GM06990 (cell line): ENCODE measurements around the gene EDN1.

Source experiments
- DNase-seq: peaks from one replicate; pipeline ENCODE4 v3.0.0-alpha.2; 2011; ENCODE audit not compliant: insufficient read length; ENCODE audit errors: extremely low read depth
- H3K27me3 ChIP-seq: replicated peaks from 2 replicates; pipeline ENCODE4 v1.6.0; 2011; ENCODE audit warnings: low read length; ENCODE audit not compliant: control insufficient read depth, insufficient read depth
- H3K36me3 ChIP-seq: 2 replicates; pipeline ENCODE4 v1.5.1; 2011; ENCODE audit warnings: low read length; ENCODE audit not compliant: control insufficient read depth, insufficient read depth
- H3K4me3 ChIP-seq: replicated peaks from 2 replicates; pipeline ENCODE4 v1.5.1; 2011; ENCODE audit warnings: low read depth, mild to moderate bottlenecking, control low read depth, low read length
- CTCF ChIP-seq: IDR thresholded peaks from 2 replicates; pipeline ENCODE4 v1.5.1; 2011; ENCODE audit warnings: low read length, control low read depth, mild to moderate bottlenecking, inconsistent platforms; ENCODE audit not compliant: insufficient read depth, poor library complexity, severe bottlenecking

Gene EDN1

GRCh38 chr6:12336121-12336971 lies 46.2 kb downstream of the EDN1 start:
- no peaks in the 10 kb centered on the region; the same call in 1 of the 2 replicates for H3K27me3 ChIP-seq

GRCh38 chr6:12339022-12339421 lies 48.9 kb downstream of the EDN1 start:
- Histone ChIP-seq H3K4me3 (no peak overlapping the region), H3K27me3 (no peaks in the 10 kb centered on the region; the same call in 1 of the 2 replicates), H3K36me3 (no peaks in the 10 kb centered on the region)
- DNase-seq, result no peak
- no peak for TF ChIP-seq CTCF

More at GRCh38 chr6:12336121-12336971, 46.2 kb downstream of the EDN1 start:
- no peaks in the 10 kb centered on the region for H3K36me3 ChIP-seq
- no peak overlapping the region for H3K4me3 ChIP-seq
- no peak for DNase-seq
- no peak for TF ChIP-seq CTCF

GRCh38 chr6:12339808-12340487 lies 49.8 kb downstream of the EDN1 start:
- TF ChIP-seq CTCF, result no peak
- DNase-seq, result no peak

GRCh38 chr6:12340488-12340818 lies 50.3 kb downstream of the EDN1 start:
- no peaks in the 10 kb centered on the region for H3K36me3 ChIP-seq
- H3K4me3 ChIP-seq, result no peak overlapping the region
- H3K27me3 ChIP-seq, result no peaks in the 10 kb centered on the region; the same call in 1 of the 2 replicates
- no peak for DNase-seq
- TF ChIP-seq CTCF, result no peak

More at GRCh38 chr6:12339808-12340487, 49.8 kb downstream of the EDN1 start:
- H3K4me3 ChIP-seq, result no peak overlapping the region
- H3K36me3 ChIP-seq, result no peaks in the 10 kb centered on the region
- H3K27me3 ChIP-seq, result no peaks in the 10 kb centered on the region; the same call in 1 of the 2 replicates

- TF ChIP-seq CTCF, result no peak
- DNase-seq, result no peak
- H3K4me3 ChIP-seq, result no peak overlapping the region
- no peaks in the 10 kb centered on the region; the same call in 1 of the 2 replicates for H3K27me3 ChIP-seq
- H3K36me3 ChIP-seq, result no peaks in the 10 kb centered on the region
Observed at GRCh38 chr6:12342664-12343063, 52.5 kb downstream of the EDN1 start.
